Measurements from ENCODE around the gene WWP2.

Gene WWP2

DNA sequence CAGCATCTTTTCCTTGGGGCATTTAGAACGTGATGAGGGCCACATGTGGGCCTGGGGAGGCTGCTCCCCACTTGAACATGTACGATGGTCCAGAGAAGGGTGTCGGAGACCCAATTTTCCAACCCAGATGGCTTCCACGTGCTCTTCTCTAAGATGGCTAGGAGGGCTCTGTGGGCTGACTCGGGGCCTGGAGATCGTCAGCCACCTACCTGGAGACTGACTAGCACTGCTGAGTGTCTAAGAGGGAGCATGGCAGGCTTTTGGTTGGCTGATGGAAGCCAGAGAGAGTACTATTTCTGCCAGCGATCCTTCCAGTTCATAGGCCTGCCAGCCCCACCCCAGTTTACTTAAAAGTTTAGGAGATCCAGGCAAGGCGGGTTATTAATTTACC is 128.8 kb downstream of the WWP2 start:
- no peak for DNase-seq

GRCh38 chr16:69892378-69892777 is 130.2 kb downstream of the WWP2 start:
- no peak for DNase-seq

DNA sequence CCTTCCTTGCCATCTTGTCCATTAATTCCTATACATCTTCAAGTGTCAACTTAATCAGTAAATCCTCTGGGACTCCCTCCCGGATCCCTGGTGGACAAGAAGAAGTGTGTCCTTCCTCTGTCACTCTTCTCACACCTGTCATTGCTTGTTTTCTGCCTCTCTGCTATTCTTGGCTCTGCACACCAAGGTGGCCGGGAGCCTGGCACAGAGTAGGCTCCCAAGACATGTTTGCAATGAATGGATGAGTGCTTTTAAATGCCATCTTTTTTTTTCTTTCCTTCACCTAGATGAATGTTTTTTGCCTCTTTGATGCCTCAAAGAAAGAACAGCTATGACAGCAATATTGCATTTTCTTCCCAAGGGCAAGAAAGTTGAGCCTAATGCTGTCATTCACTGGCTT is 131.0 kb downstream of the WWP2 start:
- no peak for DNase-seq

DNA sequence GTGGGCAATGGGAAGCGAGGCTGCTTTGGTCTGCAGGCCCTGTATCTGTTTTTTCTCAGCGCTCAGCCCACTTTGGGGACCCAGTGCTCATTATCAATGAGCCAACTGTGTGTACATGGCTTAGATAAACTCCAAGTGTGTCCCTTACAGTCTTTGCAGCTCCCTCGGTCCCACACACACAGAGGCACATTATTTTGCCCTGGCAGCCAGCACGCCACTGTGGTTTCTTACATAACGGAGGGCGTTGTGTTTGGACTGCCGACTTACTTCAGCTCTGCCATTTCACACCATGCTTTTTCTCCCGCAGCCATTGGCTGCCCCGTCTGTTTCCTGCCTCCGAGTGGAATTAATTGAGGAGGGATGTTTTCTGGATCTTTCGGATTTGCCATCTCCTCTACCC is 132.5 kb downstream of the WWP2 start:
- DNase-seq = no peak

DNA sequence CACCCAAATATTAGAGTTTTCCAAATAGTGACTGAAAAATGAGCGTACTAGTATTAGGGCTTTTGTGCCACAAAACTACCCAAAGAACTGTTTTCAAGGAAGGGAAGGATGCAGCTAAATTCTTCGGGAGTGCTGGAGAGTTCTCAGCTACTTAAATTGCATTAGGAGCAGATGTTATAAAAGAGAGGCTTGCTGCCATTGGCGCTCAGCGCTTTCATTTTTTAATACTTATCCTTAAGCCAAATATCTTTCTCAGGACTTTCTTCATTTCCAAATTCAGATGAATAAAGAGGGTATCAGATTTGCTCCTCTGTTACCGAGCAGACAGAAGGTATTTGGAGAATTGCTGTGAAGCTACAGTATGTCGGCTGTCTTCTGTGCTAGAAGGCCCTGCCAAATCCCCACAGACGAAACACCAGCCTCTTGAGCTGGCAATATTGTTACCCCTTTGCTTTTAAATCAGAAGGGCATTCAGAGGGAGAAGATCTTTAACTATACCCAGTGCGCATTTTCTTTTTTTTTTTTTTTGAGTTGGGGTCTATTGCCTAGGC is 141.8 kb downstream of the WWP2 start:
- no peak for DNase-seq

DNA sequence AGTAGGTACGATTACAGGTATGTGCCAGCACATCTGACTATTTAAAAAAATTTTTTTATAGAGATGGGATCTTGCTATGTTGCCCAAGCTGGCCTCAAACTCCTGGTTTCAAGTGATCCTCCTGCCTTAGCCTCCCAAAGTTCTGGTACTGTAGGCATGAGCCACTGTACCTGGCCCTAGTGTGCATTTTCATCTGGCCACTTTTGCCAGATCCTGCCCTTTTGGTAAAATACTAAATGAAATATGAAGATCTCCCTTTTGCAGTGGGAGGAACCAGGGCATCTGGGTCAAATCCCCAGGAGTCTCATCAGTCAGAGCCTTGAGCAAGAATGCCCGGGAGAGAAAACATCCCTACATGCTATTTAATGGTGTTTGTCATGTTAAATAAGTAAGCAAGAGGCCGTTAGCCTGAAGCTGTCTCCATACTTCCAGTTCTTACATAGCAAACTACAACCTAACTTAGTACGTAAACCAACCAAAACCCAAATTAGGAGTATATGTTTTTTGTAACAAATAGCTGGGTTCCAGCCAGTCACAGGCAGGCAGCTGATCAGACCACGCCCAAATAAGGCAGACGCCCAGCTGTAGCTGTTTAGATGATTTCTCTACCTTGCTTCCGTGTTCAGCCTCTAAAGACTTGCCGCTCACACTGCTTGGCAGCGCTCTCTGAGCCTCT is 142.5 kb downstream of the WWP2 start:
- no peak for DNase-seq

GRCh38 chr16:69905171-69905555 is 143.0 kb downstream of the WWP2 start:
- DNase-seq = no peak

- no peak for DNase-seq
Observed at GRCh38 chr16:69906838-69907401, 144.8 kb downstream of the WWP2 start.

DNA sequence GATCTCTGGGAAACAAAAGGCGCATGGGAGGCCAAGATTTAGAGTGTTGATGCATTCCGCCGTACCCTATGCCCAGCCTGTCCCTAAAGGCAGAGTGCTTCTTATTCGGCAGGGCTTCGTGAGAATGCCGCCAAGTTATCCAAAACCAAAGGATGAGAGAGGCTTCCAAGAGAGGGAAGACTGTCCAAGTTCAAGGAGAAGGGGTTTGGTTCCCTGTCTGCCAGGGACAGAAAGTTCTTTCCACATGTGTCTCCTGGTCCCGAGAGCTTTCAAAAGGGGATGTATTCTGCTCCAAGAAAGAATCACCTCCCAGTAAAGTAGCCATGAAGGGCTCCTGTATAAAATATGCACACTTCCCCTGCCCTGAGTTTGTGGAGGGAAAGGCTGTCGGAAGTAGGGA is 146.9 kb downstream of the WWP2 start:
- no peak for DNase-seq

- no peak for DNase-seq
Observed at GRCh38 chr16:69909760-69910159, 147.6 kb downstream of the WWP2 start.

DNA sequence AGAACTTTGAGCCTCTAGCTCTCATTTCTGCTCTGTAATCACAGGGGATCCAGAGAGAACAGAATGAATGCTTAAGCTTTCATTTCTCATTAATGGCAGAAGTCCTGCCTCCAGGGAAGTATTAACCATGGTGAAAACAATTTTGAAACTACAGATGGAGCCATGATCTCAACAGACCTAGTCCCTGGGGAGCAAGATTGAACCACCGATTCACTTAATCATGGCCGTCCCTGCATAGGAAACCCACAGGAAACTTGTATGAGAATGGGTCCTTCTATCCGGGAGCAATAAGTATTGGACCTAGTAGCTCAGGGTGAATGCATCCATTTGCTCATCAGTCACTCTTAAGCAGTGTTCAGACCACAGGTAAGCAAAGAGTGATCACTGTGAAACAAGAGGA is 148.8 kb downstream of the WWP2 start:
- DNase-seq = no peak

- no peak for DNase-seq
Observed at GRCh38 chr16:69916462-69916861, 154.3 kb downstream of the WWP2 start.

- DNase-seq = no peak
Observed at GRCh38 chr16:69917311-69917710, 155.2 kb downstream of the WWP2 start.

DNA sequence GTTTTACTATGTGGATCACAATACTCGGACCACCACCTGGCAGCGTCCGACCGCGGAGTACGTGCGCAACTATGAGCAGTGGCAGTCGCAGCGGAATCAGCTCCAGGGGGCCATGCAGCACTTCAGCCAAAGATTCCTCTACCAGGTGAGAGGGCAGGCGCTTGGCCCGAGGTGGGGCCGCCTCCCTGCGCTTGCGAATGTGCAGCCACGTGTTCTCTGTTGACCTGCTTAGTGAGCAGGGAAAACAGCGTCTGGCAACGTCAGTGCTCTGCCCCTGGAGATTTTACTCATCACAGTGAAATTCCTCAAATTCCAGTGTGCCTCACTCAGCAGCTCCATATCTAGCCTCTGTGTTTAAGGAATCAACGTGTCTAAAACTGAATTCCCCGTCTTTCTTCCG is 155.6 kb downstream of the WWP2 start:
- DNase-seq = no peak

GRCh38 chr16:69918241-69918640 is 156.1 kb downstream of the WWP2 start:
- no peak for DNase-seq

DNA sequence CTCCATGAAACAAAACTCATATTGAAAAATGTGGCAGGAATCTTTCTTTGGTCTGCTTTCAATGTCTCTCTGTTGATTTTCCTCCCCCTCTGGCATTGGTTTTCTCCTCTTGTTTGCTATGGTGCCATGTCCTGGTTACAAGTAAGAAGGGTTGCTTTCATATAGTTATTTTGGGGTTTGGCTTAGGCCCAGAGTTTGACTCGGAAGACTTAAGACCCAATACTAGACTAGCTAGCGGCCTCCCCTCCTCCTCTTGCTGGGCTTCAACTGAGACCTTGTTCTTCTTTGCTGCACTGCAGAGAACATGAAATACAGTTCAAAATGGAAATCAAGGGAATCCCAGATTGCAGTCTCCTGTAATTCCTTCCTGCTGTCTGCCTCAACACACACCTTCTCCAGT is 159.0 kb downstream of the WWP2 start:
- no peak for DNase-seq

DNA sequence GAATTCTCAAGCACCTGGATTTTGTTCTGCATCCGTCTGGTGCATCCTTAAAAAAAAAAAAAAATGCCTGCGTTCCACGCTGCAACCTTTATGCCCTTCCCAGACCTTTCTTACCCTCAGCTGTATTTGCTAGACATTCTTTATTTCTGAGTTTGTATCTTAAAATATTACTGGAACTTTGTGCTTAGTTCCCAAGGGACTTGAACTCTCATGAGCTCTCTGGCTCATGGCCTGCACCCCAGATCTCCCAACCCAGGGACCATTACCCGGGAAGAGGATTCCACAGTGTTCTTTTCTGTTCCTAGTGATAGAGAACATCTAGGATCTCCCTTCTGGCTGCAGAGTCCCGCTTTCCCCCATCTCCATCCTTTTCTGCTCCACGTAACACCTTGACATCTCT is 160.1 kb downstream of the WWP2 start:
- DNase-seq = no peak

GRCh38 chr16:69924041-69924775 is 162.1 kb downstream of the WWP2 start:
- no peak for DNase-seq

GRCh38 chr16:69924777-69925191 is 162.7 kb downstream of the WWP2 start:
- no peak for DNase-seq

DNA sequence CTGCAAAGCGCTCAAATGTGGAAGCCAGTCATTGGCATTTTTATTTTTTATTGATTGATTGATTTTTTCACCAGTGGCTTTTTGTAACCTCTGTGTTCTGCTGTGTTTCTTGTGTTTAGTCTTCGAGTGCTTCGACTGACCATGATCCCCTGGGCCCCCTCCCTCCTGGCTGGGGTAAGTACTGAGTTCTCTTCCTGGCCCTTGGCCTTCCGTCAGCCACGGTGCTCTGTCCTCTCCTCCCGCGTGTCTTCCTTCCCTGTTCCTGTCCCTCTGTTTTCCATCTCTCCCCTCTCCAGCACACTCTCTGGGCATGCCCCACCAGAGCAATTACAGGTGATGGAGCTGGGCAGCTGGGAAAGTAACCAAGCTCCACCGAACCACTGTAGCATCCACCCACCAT is 163.2 kb downstream of the WWP2 start:
- DNase-seq = no peak

- no peak for DNase-seq
Observed at GRCh38 chr16:69926241-69926640, 164.1 kb downstream of the WWP2 start.

- no peak for DNase-seq
Observed at GRCh38 chr16:69927056-69927757, 165.1 kb downstream of the WWP2 start.

- no peak for DNase-seq
Observed at GRCh38 chr16:69928856-69929400, 166.8 kb downstream of the WWP2 start.

Data from activated CD4-positive, alpha-beta T cell treated with anti-CD3 and anti-CD28 coated beads for 48 hours (primary cell).